GM21576 (cell line): Measurements from ENCODE around the gene CDC42.

Source experiments
- ATAC-seq: cut with Tn5 transposase; IDR thresholded peaks from one replicate; pipeline ENCODE4 v1.9.1; 2021; ENCODE audit warnings: mild to moderate bottlenecking, moderate library complexity; ENCODE audit not compliant: unreplicated experiment

Gene CDC42

GRCh38 chr1:22126531-22126930 lies 74.0 kb downstream of the CDC42 start:
- no peak for ATAC-seq

- ATAC-seq, result no peak
These were observed 74.7 kb downstream of the CDC42 start for GRCh38 chr1:22127248-22127647.

- ATAC-seq, result no peak
These were observed 75.2 kb downstream of the CDC42 start for GRCh38 chr1:22127731-22128130.

DNA sequence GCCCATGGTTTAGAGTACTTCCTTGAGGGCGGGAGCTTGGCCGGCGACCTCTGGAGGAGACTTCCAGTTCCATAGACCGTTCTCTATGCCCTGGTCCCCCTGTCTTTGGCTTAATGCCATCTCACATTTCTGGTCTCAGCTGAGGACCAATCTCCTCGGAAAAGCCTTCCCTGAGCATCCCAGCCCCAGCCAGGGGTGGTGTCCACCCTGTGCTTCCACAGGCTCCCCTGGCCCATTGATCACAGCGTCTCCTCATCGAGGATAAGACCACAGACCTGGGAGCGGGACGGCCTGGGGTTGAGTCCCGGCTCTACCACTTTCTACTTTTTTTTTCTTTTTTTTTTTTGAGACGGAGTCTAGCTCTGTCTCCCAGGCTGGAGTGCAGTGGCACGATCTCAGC lies 75.9 kb downstream of the CDC42 start:
- no peak for ATAC-seq

GRCh38 chr1:22129501-22130117 lies 77.1 kb downstream of the CDC42 start:
- ATAC-seq, result no peak

- no peak for ATAC-seq
These were observed 78.6 kb downstream of the CDC42 start for GRCh38 chr1:22131062-22131461.

- ATAC-seq, result no peak
These were observed 79.5 kb downstream of the CDC42 start for GRCh38 chr1:22131875-22132486.

DNA sequence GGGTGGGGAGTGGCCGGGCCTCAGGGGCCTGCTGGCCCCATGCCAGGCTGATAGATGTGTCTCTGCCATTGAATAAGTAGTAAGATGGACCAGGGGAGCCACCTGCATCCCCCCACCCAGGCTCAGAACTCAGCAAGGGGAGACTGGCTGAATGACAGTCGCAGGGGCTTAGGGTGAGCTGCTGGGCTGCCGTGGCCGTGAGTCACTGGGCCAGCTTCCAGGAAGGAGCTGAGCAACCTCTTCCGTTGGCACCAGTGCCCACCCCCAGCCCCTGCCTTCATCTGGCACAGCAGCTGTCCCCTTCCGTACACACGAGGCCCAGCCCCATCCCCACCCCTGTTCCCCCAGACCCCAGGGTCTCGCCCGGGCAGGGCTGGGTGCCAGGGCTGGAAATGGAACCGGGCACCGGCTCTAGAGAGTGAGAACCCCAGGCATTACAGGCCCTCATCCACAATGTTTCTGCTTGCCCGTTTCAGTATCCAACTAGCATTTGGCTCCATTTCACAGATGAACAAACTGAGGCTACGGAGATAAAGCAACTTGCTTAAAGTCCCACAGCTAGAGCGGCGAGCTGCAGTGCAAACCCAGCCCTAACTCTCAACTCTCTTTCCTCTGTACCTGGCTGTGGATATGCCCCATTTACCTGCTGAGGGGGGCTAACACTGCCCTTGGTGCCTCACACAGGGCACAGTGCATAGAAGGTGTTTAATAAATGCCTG lies 80.2 kb downstream of the CDC42 start:
- ATAC-seq, result no peak

- no peak for ATAC-seq
These were observed 80.9 kb downstream of the CDC42 start for GRCh38 chr1:22133247-22133930.

- ATAC-seq, result no peak
These were observed 81.4 kb downstream of the CDC42 start for GRCh38 chr1:22133931-22134324.

GRCh38 chr1:22137004-22137720 lies 84.7 kb downstream of the CDC42 start:
- ATAC-seq, result no peak

DNA sequence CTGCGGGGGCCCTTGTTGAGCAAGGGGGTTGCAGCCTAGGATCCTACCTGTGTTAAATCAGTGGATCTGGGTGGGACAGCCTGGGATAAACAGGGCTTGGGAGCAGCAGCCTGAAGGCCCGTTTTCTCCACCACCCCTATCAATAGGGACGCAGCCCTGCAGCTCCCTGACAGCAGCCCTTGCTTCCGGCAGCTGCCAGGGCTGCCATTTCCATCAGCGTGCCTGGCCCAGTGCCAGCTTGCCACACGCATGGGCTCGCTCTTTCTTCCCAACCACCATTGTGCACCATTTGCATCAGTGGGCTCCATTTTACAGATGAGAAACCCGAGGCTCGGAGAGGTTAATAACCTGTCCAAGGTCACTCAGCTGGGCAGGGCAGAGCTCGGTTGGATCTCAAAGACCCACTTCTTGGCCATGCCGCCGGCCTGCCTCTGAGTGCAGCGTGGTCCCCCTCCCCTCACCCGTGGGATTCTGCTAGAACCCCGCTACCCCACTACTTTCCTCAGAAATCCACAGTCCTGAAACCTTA lies 86.6 kb downstream of the CDC42 start:
- ATAC-seq, result no peak

DNA sequence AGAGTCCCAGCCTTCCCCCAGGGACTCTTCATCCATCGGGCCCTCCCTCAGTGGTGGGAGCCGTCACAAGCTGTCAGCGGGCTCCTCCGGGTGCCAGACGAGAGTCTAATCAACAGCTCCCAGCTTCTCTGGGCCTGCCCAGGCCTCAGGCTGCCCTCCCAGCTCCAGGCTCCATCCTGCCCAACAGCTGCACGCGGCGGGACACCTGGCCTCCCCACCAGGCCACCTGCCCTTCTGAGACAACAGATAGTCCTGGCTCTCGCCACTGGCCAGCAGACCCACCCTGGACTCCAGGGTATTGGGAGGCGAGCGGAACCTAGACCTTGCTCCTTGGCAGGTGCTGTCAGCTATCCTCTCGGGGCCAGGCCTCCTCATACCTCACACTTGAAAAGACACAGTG lies 87.3 kb downstream of the CDC42 start:
- ATAC-seq, result no peak
